Lower leg skin (tissue), 3 donors: Measurements from ENCODE around the gene CHRDL1.

Source experiments
- POLR2A ChIP-seq, 2 donors: fragments of 450-650 bp; IDR thresholded peaks; one replicate each; pipeline ENCODE4 v1.6.1; 2016 to 2017; ENCODE audit warnings: antibody characterized with exemption in 2 of 2, mild to moderate bottlenecking in 1 of 2, moderate library complexity in 1 of 2
- TF ChIP-seq, protein P1 (sequence below), 3 donors: fragments of 450-650 bp; IDR thresholded peaks; one replicate each; pipeline ENCODE4 v1.5.1; 2016; ENCODE audit warnings: antibody characterized with exemption in 3 of 3, mild to moderate bottlenecking in 3 of 3, moderate library complexity in 2 of 3

DNA sequence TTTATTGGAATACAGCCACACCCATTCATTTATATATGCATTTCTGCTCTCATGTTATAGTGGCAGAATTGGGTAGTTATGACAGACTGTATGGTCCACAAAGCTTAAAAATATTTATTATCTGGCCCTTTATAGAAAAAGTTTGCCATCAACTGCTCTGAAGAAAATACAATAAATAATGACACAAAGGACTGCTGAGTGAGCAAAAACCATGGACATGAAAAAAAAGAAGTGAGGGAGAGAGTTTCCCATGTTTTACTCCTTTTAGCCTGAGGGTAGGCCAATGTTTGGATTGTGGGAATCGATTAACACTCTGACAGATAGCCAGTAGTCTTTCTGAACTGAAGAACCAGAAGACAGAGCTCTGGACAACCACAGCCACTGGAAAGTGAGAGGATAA is 149.2 kb downstream of the CHRDL1 start:
- TF ChIP-seq, protein P1, sequence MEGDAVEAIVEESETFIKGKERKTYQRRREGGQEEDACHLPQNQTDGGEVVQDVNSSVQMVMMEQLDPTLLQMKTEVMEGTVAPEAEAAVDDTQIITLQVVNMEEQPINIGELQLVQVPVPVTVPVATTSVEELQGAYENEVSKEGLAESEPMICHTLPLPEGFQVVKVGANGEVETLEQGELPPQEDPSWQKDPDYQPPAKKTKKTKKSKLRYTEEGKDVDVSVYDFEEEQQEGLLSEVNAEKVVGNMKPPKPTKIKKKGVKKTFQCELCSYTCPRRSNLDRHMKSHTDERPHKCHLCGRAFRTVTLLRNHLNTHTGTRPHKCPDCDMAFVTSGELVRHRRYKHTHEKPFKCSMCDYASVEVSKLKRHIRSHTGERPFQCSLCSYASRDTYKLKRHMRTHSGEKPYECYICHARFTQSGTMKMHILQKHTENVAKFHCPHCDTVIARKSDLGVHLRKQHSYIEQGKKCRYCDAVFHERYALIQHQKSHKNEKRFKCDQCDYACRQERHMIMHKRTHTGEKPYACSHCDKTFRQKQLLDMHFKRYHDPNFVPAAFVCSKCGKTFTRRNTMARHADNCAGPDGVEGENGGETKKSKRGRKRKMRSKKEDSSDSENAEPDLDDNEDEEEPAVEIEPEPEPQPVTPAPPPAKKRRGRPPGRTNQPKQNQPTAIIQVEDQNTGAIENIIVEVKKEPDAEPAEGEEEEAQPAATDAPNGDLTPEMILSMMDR (IDR thresholded peaks at IDR 0.05): no peak
- no peak for TF ChIP-seq POLR2A (IDR thresholded peaks at IDR 0.05)
